H9 (cell line): ENCODE data around the gene PHACTR1. TPM values are rescaled to one million over a fixed set of nuclear protein-coding genes. Genes with fewer than 3 reads are reported as not detected.

Source experiments
- DNase-seq: peaks from one replicate; pipeline ENCODE4 v3.0.0-alpha.2; 2017
- H2AFZ ChIP-seq: one replicate; pipeline ENCODE4 v1.6.1; 2013; ENCODE audit warnings: mild to moderate bottlenecking, low read length, control low read depth, moderate library complexity
- H2AK5ac ChIP-seq: 2 replicates; pipeline ENCODE4 v1.6.1; 2013; ENCODE audit warnings: low read length, control low read depth, mixed read lengths; ENCODE audit not compliant: insufficient read length
- H2BK120ac ChIP-seq: one replicate; pipeline ENCODE4 v1.6.1; 2013; ENCODE audit warnings: low read depth, mild to moderate bottlenecking, low read length, control low read depth, inconsistent platforms; ENCODE audit not compliant: poor library complexity, severe bottlenecking
- H2BK12ac ChIP-seq: 2 replicates; pipeline ENCODE4 v1.6.1; 2013; ENCODE audit warnings: low read length, control low read depth, mixed read lengths, low read depth; ENCODE audit not compliant: insufficient read length
- H2BK15ac ChIP-seq: 2 replicates; pipeline ENCODE4 v1.6.1; 2013; ENCODE audit warnings: low read depth, low read length, control low read depth
- H2BK20ac ChIP-seq: one replicate; pipeline ENCODE4 v1.6.1; 2013; ENCODE audit warnings: low read depth, mild to moderate bottlenecking, low read length, control low read depth, inconsistent platforms; ENCODE audit not compliant: poor library complexity, severe bottlenecking
- H2BK5ac ChIP-seq: 2 replicates; pipeline ENCODE4 v1.6.1; 2013; ENCODE audit warnings: low read length, control low read depth, mixed read lengths; ENCODE audit not compliant: insufficient read length
- H3K14ac ChIP-seq: 2 replicates; pipeline ENCODE4 v1.6.1; 2013; ENCODE audit warnings: low read length, control low read depth; ENCODE audit not compliant: insufficient read depth
- H3K18ac ChIP-seq: 2 replicates; pipeline ENCODE4 v1.6.1; 2013; ENCODE audit warnings: low read depth, mild to moderate bottlenecking, mixed read lengths, low read length, control low read depth; ENCODE audit not compliant: insufficient read length
- H3K23ac ChIP-seq: 2 replicates; pipeline ENCODE4 v1.6.1; 2013; ENCODE audit warnings: low read length, control low read depth, mixed read lengths, low read depth; ENCODE audit not compliant: insufficient read length
- H3K23me2 ChIP-seq: 2 replicates; pipeline ENCODE4 v1.6.1; 2013; ENCODE audit warnings: low read depth, mild to moderate bottlenecking, mixed read lengths, low read length, control low read depth; ENCODE audit not compliant: insufficient read length, poor library complexity, severe bottlenecking
- H3K27ac ChIP-seq: 2 replicates; pipeline ENCODE4 v1.5.1; 2013; ENCODE audit warnings: low read length, control low read depth, mixed read lengths, low read depth; ENCODE audit not compliant: insufficient read length
- H3K27me3 ChIP-seq: 2 replicates; pipeline ENCODE4 v1.6.1; 2013; ENCODE audit warnings: low read length, control low read depth, inconsistent platforms; ENCODE audit not compliant: insufficient read depth
- H3K4ac ChIP-seq: 2 replicates; pipeline ENCODE4 v1.6.1; 2013; ENCODE audit warnings: low read depth, mild to moderate bottlenecking, control low read depth, inconsistent platforms, low read length, moderate library complexity
- H3K4me1 ChIP-seq: 2 replicates; pipeline ENCODE4 v1.6.1; 2013; ENCODE audit warnings: low read length, control low read depth, inconsistent platforms; ENCODE audit not compliant: insufficient read depth
- H3K4me2 ChIP-seq: 2 replicates; pipeline ENCODE4 v1.6.1; 2013; ENCODE audit warnings: low read length, control low read depth, mixed read lengths; ENCODE audit not compliant: insufficient read length, insufficient read depth
- H3K56ac ChIP-seq: 2 replicates; pipeline ENCODE4 v1.6.1; 2013; ENCODE audit warnings: low read depth, mild to moderate bottlenecking, mixed read lengths, low read length, control low read depth; ENCODE audit not compliant: insufficient read length
- H3K79me1 ChIP-seq: 2 replicates; pipeline ENCODE4 v1.6.1; 2013; ENCODE audit warnings: low read depth, mild to moderate bottlenecking, moderate library complexity, low read length, control low read depth, inconsistent platforms; ENCODE audit not compliant: insufficient read depth, poor library complexity, severe bottlenecking
- H3K79me2 ChIP-seq: 2 replicates; pipeline ENCODE4 v1.6.1; 2013; ENCODE audit warnings: low read length, control low read depth, inconsistent platforms; ENCODE audit not compliant: insufficient read depth
- H3K9ac ChIP-seq: 2 replicates; pipeline ENCODE4 v1.6.1; 2013; ENCODE audit warnings: low read length, control low read depth, mixed read lengths; ENCODE audit not compliant: insufficient read length; ENCODE audit errors: extremely low read depth
- H3K9me3 ChIP-seq: one replicate; pipeline ENCODE4 v1.6.1; 2013; ENCODE audit warnings: low read depth, low read length, inconsistent platforms; ENCODE audit not compliant: control insufficient read depth
- H3T11ph ChIP-seq: one replicate; pipeline ENCODE4 v1.6.1; 2013; ENCODE audit warnings: mild to moderate bottlenecking, low read length, control low read depth, inconsistent platforms
- H4K20me1 ChIP-seq: one replicate; pipeline ENCODE4 v1.6.1; 2013; ENCODE audit not compliant: control insufficient read depth, insufficient read length, insufficient read depth
- H4K5ac ChIP-seq: 2 replicates; pipeline ENCODE4 v1.6.1; 2013; ENCODE audit warnings: low read depth, mild to moderate bottlenecking, mixed read lengths, low read length, control low read depth; ENCODE audit not compliant: insufficient read length
- H4K8ac ChIP-seq: replicated peaks from 2 replicates; pipeline ENCODE4 v1.6.1; 2013; ENCODE audit warnings: low read length, control low read depth, mixed read lengths, low read depth; ENCODE audit not compliant: insufficient read length
- H4K91ac ChIP-seq: 2 replicates; pipeline ENCODE4 v1.6.1; 2013; ENCODE audit warnings: low read depth, mild to moderate bottlenecking, moderate library complexity, mixed read lengths, low read length, control low read depth; ENCODE audit not compliant: insufficient read length
- H3K27ac Mint-ChIP-seq, 3 experiments: 2 replicates in 2 of 3; 3 replicates in 1 of 3; pipeline ENCODE4 v1.8.0; 2020 to 2021; ENCODE audit warnings: mixed read lengths in 3 of 3, mild to moderate bottlenecking in 1 of 3, moderate library complexity in 1 of 3
- H3K27me3 Mint-ChIP-seq: 2 replicates; pipeline ENCODE4 v1.8.0; 2021; ENCODE audit warnings: low read depth, mild to moderate bottlenecking, moderate library complexity, mixed read lengths
- H3K36me3 Mint-ChIP-seq, 3 experiments: 2 replicates in 2 of 3; 3 replicates in 1 of 3; pipeline ENCODE4 v1.8.0; 2020 to 2021; ENCODE audit warnings: low read depth in 3 of 3, mixed read lengths in 3 of 3; ENCODE audit not compliant: insufficient read depth in 1 of 3
- H3K4me1 Mint-ChIP-seq, 2 experiments: 2 replicates each; pipeline ENCODE4 v1.8.0; 2020; ENCODE audit warnings: mixed read lengths in 2 of 2
- H3K4me3 Mint-ChIP-seq, 2 experiments: 2 replicates in 1 of 2; 3 replicates in 1 of 2; pipeline ENCODE4 v1.8.0; 2020 to 2021; ENCODE audit warnings: mild to moderate bottlenecking in 2 of 2, mixed read lengths in 2 of 2, moderate library complexity in 1 of 2
- H3K9me3 Mint-ChIP-seq, 2 experiments: 2 replicates in 1 of 2; 3 replicates in 1 of 2; pipeline ENCODE4 v1.8.0; 2020; ENCODE audit warnings: mild to moderate bottlenecking in 2 of 2, mixed read lengths in 2 of 2, moderate library complexity in 1 of 2
- WGBS: extraction: QIAGEN DNeasy Blood & Tissue Kit; methylation state at CpG from one replicate; pipeline ENCODE4 v1.1.7; 2013; ENCODE audit warnings: missing lambda C conversion rate, low lambda C conversion rate, mixed read lengths; ENCODE audit not compliant: insufficient read length; ENCODE audit errors: extremely low coverage; 5-methylcytosine and 5-hydroxymethylcytosine counted together
- total RNA-seq: library from RNA; stranded (reverse); gene quantifications from 2 replicates; pipeline ENCODE4 v1.2.1, GENCODE V29; 2021
- TF ChIP-seq, protein P1 (sequence below): fragments of 200-600 bp; sonication (generic); conservative IDR thresholded peaks from 3 replicates; pipeline ENCODE4 v1.8.0; 2021; ENCODE audit warnings: antibody characterized with exemption, mild to moderate bottlenecking

PHACTR1 gene
- total RNA-seq, 1 experiment from 2014 or later: 15.9 TPM

DNA sequence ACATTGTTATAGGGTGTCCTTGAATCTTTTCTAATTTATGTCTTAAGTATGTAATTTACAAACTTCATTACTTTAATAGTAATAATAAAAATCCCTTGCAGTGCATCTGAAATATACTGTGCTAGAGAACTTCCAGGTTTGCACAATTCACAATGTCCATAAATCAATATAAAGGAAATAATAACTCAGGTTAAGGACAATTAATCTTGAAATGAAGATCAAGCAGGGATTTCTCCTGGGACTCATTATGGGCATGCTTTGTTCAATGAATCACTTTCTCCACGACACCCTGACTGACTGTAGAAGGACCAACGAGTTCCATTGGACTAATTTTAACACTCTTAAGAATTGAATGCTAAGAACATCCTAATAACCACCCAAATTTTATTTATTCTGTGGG, 110.0 kb downstream of the PHACTR1 start:
- Histone ChIP-seq H3K9me3 (no peaks in the 10 kb centered on the region), H3K4ac (no peak overlapping the region), H2BK15ac (no peak overlapping the region), H3K9ac (no peak overlapping the region), H3K18ac (no peak overlapping the region), H2AFZ (no peak overlapping the region), H4K91ac (no peak overlapping the region), H3K4me2 (no peak overlapping the region), H3K56ac (no peak overlapping the region), H2BK20ac (no peak overlapping the region), H4K20me1 (no peaks in the 10 kb centered on the region), H3K23ac (no peak overlapping the region), H2BK120ac (no peak overlapping the region), H2BK5ac (no peak overlapping the region), H2AK5ac (no peak overlapping the region), H3K14ac (no peak overlapping the region), H2BK12ac (no peak overlapping the region), H3K79me2 (no peaks in the 10 kb centered on the region), H3K23me2 (no peaks in the 10 kb centered on the region), H3T11ph (no peak overlapping the region), H3K27me3 (no peaks in the 10 kb centered on the region), H3K27ac (no peak overlapping the region), H3K4me1 (no peaks in the 10 kb centered on the region; the same call in 1 of the 2 replicates), H3K79me1 (no peaks in the 10 kb centered on the region), H4K5ac (no peak overlapping the region), H4K8ac (no peak overlapping the region)
- TF ChIP-seq, protein P1, sequence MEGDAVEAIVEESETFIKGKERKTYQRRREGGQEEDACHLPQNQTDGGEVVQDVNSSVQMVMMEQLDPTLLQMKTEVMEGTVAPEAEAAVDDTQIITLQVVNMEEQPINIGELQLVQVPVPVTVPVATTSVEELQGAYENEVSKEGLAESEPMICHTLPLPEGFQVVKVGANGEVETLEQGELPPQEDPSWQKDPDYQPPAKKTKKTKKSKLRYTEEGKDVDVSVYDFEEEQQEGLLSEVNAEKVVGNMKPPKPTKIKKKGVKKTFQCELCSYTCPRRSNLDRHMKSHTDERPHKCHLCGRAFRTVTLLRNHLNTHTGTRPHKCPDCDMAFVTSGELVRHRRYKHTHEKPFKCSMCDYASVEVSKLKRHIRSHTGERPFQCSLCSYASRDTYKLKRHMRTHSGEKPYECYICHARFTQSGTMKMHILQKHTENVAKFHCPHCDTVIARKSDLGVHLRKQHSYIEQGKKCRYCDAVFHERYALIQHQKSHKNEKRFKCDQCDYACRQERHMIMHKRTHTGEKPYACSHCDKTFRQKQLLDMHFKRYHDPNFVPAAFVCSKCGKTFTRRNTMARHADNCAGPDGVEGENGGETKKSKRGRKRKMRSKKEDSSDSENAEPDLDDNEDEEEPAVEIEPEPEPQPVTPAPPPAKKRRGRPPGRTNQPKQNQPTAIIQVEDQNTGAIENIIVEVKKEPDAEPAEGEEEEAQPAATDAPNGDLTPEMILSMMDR: no peak
- no peak overlapping the region for H3K4me3 Mint-ChIP-seq
- peaks cover 1% of the 10 kb centered on the region; the same call in 1 of the 2 replicates for H3K27me3 Mint-ChIP-seq
- no peaks in the 10 kb centered on the region for H3K36me3 Mint-ChIP-seq
- H3K27ac Mint-ChIP-seq: no peak overlapping the region
- no peaks in the 10 kb centered on the region for H3K9me3 Mint-ChIP-seq
- no peak for DNase-seq
- no CpG with 5 or more reads among the region's 2 CpGs for WGBS
- H3K4me1 Mint-ChIP-seq: peaks cover 9 to 14% of the 10 kb centered on the region in 2 experiments
